HG03460 (cell line): ENCODE results near the gene ARHGAP28.
"Not testable (repeated sequence)": the region's sequence is repeated elsewhere in the genome, so short reads cannot be mapped to it uniquely, and the experiment has no call there.

Source experiments
- ATAC-seq: cut with Tn5 transposase; IDR thresholded peaks from one replicate; pipeline ENCODE4 v1.9.1; 2021; ENCODE audit not compliant: unreplicated experiment

Gene ARHGAP28

DNA sequence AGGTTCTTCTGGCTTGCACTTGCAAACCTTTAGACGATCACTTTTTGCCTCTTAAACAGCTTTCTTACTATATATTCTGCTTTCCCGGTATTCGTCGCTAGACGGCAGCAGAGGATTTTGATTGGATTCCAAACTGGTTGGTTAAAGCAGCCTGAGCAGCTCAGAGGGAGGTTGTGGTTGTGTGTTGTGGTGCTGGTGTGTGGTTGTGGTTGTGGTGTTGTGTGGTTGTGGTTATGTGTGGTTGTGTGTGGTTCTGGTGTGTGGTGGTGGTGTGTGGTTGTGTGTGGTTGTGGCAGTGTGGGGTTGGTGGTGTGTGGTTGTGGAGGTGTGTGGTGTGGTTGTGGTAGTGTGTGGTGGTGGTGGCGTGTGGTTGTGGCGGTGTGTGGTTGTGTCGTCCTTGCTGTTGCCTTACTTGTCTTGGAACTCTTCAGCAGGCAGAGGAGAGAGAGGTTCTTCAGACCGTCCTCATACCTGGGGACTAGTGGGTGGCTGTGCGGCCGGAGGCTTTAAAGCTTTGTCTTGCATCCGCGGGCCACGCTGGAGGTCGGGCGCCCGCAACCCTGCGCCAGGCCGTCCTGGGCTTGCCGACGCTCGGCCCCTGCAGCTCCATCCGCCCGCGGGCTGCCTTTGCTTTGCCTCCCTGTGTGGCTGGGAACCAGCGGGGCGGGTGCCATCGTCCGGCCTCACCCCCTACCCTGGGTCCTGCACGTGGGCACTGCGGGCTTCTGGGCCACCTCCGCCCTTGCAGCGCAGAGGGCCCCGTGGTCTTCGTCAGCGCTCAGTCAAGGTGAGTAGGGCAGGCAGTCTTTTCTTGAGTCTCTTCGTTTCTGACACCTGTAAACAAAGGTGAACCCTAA lies 190.8 kb downstream of the ARHGAP28 start:
- ATAC-seq = no peak

DNA sequence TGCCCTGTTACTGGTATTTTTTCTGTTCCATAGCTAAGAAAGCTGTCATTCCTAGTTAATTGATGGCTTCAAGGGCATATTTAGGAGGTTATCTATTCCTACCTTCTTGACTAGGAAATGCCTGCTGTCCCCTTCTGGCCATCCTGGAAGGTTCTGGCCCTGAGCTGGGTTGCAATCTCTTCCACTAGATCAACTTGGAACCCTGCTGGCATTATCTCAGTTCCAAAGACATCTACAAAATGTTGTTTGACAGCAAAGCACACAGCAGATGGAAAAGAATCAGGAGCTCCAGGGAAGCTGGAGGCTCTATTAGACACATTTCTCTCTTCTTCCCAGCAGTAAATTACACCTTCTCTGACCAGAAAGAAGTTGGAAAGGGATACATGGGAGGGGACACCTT lies 192.1 kb downstream of the ARHGAP28 start:
- ATAC-seq = no peak

DNA sequence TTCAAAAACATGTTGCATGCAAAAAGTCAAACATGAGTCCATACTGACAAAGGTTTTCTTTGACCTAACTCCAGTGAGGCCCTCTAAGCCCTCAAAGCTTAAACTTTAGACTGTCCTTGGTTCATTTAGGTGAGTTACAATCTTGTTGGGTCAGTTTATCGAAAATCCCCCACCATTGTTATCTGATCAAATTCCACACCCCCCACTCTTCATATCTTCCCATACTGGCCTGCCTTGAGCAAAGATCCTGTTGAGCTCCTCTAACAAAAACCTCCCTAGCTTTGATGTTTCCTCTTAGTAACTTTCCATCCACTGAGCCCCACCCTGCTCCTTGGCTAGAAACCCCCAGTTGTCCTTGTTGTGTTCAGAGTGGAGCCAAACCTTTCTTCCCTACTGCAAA lies 193.7 kb downstream of the ARHGAP28 start:
- ATAC-seq = no peak

DNA sequence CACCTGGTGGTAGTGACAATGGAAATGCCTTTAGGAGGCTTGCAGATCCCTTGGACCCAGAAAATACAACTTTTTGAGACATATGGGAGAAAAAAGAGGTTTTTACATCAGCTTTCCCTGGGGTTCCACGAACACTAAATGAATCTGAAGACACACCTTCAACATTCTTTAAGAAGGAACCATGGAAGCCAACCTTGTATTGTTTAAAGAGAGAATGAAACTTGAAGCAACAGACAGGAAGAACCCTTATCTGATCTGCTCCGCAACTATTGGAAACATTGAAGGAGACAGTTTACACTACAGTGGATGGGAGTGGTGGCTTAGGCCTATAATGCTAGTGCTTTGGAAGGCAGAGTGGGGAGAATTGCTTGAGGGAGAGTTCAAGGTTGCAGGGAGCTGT lies 197.6 kb downstream of the ARHGAP28 start:
- ATAC-seq = no peak

DNA sequence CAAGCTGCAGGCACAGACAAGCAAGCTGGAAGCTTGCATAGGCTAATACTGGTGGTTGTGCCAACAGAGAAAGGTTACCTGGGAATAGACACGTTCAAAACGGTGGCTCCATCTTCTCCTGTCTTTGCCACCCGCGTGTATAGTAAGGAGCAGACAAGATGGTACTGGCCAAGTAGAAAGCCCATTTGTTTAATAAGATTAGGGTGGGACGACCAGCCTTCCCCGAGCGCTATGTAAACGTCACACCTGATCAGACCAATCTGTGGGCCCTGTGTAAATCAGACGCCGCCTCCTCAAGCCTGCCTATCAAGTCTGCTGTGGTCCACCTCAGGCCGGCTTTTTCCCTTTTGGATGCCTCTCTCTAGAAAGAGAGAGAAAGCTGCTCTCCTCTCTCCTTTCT lies 198.8 kb downstream of the ARHGAP28 start:
- ATAC-seq = no peak

DNA sequence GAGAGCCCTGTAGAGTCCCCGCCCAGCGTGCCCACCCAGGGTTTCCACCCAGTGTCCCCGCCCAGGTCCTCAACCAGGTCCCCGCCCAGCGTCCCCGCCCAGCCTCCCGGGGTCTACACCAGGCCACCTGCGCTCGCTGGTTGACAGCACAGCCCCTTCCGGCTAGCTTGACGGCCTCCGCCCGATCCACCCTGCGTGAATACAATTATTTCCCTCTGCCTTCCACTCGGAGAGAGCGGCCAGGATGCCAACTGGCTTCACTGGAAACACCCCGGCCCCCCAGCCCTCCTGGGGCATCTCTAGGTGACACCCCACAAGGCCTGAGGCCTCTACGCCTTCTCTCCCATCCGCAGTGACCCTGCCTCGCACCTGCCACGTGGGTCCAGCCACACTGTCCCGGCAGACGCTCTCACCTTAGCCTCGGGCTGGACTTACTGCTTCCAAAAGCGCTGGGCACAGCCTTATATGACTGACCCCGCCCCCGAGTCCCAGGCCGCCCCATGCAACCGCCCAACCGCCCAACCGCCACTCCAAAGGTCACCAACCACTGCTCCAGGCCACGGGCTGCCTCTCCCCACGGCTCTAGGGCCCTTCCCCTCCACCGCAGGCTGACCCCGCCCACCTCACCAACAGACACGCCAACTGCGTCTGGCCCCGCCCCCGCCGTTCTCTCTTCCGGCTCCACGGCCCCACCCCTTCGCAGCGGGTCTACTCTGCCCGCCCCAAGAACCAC lies 200.0 kb downstream of the ARHGAP28 start:
- no peak for ATAC-seq

DNA sequence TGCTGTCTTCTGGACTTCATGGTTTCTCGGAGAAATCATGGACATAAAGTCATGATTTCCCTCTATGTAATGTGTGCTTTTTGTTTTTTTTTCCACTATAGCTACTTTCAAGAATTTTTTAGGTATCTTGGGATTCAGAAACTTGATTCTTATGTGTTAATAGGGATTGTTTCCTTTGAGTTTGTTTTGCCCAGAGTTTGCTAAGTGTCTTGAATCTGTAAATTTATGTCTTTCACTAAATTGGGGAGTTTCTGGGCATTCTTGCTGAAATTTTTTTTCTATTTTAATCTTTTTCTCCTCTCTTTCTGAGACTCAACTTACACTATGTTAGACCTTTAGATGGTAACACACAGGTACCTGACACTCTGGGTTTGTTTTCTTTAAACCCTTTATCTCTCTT lies 205.3 kb downstream of the ARHGAP28 start:
- ATAC-seq = no peak

DNA sequence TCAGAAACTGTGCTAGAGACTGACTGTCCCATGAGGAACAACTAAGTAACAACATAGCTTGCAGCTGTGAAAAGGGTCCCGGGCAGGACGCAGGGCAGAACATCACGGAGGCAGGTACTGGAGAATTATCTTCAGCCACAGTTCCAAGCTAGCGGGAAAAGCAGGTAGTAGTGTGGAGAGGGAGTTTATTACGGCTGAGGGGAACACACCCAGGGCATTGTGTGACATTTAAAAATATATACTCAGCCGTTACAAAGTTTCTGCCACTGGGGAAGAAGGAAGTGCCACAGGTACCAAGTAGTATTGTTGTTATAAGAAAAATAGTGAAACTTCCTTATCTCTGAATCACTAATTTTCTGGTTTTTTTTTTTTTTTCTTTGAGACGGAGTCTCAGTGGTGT lies 208.5 kb downstream of the ARHGAP28 start:
- no peak for ATAC-seq

DNA sequence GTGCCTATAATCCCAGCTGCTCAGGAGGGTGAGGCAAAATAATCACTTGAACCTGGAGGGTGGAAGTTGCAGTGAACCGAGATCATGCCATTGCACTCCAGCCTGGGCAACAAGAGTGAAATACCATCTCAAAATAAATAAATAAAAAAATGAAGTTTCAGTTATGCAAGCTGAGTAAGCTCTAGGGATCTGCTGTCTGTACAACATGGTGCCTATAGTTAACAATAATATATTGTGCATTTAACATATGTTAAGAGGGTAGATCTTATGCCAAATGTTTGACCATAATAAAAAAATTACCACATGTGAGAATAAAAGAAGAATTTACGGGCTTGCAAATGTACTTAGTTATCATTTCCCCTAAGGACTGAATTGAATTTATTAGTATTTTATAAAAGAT lies 208.9 kb downstream of the ARHGAP28 start:
- ATAC-seq = not testable (repeated sequence)

DNA sequence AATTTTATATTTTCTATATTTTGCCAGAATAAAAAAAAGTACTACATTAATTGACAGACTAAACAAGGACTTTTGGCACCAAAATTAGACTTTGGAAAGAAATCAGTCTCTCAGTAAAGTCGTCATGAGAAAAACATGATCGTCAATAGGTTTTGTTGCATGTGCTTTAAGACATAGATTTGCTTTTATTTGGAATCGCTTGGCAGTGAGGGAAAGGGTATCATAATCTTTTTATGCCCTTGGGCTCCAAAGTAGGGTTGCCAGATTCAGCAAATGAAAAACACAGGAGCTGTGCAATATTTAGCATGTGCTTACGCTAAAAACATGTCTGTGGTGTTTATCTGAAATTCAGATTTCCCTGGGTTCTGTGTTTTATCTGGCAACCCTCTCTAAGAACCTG lies 210.5 kb downstream of the ARHGAP28 start:
- no peak for ATAC-seq

DNA sequence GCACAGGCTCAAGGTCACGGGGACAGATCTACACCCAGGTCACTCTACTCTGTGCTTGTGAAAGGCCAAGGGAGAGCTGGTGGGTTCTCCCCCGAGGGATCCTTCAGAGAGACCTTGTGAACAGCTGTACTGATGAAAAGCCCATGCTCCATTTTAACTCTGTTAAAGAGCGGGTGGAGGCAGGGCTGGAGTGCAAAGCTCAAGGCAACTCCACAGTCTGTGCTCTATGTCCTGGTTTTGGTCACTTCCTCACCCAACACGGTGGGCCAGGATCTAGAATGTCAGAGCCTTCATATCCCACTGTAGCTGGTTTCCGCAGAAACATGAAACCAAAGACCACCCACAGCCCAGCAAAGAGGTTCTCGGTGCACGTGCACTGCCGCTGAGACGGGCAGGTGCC lies 210.9 kb downstream of the ARHGAP28 start:
- ATAC-seq = no peak

DNA sequence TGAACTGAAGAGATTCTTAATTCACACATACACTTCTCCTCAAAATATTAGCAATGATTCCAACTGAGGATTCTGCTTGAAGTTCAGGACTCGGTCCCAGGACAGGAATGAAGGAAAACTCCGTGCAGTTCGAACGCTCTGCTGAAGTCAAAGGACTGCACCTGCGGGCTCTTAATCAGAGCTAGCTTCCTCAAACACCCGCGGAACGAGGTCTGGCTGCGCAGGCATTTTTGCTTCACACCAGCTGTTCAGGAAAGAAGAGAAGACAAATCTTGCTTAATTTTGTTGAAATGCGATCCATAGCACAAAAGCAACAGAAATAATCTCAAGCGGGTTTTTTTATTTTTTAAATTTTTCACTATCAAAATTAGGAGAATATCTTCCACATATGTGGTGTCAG lies 212.5 kb downstream of the ARHGAP28 start:
- no peak for ATAC-seq

DNA sequence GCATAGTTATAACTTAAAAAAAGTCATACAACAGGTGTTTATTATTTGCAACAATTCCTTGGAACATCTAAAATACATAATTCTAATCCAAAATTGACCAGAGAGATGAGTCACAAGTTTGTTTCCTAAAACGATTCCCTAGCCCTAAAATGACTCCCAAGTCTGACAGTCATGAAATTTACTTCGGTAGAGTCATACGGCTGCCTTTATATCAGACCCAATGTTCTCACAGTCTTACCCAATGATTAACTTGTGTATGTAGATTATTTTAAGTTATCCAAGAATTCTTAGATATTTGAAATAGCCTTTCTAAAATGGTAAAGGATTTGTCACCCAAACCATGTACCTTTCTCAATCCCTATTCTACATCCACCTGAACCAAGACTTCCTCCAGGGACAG lies 213.2 kb downstream of the ARHGAP28 start:
- no peak for ATAC-seq

DNA sequence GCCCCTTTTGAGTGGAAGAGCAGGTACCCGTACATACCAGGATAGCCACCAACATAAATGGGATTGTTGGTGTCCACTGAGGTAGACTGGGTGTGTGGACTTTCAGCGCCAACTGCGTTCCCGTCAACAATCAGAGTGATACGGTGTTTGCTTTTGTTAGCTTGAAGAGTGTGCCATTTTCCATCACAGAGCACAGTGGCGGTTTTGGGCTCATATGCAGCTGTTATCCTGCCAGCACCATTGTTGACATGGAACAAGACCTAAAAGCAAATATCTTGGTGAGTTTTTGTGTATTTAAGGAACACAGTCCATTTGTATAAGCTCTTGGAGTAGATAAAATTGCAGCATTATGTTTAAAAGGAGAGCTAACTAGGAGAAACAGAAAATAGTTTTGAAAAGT lies 213.6 kb downstream of the ARHGAP28 start:
- ATAC-seq = no peak

DNA sequence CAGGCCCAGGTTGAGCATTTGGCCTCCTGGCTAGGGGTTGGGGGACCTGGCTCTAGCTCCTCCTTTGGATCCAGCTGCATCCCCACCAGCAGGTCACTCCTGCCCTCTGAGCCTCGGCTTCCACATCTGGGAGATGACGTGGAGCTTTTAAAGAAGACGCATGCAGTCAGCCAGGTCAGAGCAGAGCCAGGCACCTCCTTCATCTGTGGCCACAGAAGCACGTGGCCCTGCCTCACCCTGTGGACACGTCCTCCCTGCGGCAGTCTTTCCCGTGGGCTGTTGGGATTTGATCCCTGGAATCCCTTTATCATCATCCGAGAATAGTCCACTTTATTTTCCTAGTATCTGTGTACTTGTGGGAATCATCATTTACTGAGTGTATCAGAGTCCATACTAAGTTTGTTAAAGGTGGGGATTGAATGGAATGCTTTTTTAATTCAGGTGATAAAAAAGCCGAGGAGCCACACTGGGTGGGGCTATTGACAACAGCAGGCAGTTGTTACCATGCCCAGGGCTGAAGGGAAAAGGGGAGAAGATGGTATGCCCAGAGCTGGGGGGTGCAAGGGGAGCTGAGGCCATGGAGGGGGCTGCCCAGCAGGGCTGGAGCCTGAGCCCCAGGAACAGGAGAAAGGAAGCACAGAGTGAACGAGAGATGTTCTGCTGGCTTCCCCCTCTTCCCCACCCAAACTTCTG lies 218.0 kb downstream of the ARHGAP28 start:
- no peak for ATAC-seq

DNA sequence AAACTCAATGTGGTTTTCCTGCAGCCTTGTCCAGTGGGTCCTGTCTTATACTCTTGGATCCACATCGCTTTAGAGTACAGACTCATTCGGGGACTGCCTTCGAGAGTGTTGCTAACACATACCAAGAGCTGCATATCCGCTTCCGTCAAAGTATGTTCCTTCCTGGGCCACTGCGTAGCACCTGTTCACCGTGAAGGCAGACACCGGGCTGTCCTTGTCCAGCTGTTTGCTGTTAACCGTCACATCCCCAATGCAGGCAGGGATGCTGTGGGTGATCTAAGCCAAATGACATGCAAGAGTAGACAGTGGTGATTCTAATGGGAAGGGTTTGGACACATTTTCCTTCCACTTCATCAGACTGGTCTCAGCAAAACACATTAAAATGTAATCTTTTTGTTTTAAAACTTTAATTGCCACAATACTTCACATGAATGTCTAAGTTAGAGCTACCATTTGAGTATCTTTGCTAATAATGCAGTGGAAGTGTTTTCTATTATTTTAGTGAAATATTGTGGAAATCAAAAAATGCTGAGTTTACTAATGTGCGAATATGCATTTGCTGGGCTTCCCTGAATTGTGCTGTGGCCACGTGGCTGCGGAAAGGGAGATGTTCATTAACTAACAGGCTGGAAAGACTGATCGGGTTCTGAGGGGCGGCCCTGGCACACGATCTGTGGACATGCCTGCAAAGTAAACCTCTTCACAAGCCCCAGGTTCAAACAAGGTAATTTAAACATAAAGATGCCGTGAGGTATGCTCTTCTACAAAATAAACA lies 219.0 kb downstream of the ARHGAP28 start:
- ATAC-seq = no peak

DNA sequence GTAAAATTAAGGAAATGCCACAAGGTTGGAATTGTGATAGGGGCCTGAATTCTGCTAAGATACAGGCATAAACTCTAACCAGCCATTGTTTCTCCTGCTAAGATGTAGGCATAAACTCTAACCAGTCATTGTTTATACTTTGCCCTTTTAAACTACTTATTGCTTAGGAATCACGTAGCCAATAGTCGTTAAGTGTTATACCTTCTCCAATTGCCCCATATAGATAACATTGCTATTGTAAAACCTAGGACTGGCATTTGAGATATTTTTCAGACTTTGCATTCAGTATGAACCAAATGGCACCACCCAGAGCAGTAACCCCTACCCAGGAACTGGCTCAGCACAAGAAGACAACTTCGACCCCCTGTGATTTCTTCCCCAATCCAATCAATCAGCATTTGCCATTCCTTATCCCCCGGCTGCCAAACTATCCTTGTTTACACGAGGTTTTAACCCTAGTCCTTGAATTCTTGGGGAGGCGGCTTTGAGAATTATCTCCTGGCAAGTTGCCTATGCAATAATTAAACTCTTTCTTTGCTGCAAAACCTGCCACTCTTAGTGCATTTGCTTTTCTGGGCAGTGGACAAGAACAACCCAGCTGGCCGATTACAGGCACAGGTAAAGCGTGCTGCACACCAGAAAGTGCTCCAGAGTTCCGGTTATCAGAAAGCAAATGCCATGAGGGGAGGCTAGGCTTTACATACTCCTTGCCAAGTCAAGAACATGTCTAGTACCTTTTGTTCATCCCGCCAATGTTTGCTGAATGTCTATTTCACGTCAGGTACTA lies 220.5 kb downstream of the ARHGAP28 start:
- ATAC-seq = no peak

DNA sequence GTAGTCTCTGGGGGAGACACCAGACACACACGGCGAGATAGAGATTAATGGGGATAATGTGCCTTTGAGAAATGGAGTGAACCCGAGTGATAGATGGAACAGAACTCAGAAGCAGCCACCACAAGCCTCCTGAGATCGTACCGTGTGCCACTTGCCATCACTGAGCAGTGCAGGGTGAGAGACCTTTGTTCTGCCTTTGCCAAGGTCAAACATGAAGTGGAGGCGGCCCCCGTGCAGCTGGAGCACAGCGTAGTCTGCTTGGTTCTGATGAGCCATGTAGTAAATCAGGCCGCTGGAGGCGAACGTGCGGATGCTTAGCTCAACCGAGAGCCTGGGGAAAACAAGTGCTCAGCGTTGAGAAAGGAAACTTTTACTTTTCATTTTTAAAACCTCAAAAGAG lies 221.1 kb downstream of the ARHGAP28 start:
- no peak for ATAC-seq

DNA sequence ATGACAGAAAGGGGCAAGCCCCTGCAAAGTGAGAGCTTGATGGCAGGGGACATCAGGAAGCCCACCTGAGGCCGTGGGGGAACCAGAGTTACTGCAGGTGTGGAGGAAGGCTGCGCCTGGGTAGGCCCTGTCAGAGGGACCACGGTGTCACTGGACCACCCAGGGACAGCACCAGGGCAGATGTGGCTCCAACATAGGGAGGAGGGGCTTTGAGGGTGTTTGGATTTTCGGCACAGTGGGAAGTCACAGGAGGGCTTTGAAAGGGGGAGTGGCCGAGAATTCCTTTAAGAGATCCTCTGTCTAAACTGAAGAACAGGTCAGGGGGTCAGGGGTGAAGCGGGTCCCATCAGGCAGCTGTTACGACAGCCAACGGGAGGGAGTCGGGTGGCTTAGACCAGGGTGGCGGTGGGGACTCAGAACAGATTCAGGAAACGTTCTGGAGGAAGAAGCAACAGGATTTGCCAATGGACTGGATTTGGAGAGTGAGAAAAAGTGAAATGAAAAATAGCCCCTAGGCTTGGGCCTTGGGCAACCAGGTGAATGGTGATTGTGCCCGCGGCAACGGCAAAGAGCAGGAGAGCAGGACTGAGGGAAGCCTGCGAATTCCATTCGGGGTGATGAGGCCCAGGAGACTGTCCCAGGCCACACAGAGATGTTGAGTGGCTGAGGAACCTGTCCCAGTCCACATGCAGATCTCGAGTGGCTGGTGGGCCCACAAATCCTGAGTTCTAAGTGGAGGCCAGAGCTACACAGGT lies 222.0 kb downstream of the ARHGAP28 start:
- ATAC-seq = no peak

DNA sequence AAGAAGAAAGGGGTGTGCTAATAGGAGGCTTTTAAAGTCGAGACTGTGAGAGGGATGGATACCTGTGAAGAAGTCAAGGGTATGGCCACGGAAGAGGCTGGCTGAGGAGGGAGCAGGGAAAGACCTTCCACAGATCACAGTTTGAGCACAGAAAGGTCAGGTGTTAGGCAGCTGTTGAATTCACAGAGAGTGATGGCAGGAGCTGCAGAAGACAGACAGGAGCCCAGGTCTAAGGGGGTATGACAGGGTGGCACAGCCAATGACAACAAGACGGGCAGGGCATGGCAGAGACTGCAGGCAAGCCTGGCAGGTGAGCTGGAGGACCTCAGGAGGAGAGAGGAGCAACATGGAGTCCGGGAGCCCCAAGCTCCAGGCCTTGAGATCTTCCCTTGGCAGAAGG lies 225.0 kb downstream of the ARHGAP28 start:
- no peak for ATAC-seq
